ENCODE results near the gene SPO11.
A peak's percentile ranks its signal among the peaks of the same experiment; 100 is the strongest.
"Not testable (repeated sequence)": the region's sequence is repeated elsewhere in the genome, so short reads cannot be mapped to it uniquely, and the experiment has no call there.

SPO11 gene

DNA sequence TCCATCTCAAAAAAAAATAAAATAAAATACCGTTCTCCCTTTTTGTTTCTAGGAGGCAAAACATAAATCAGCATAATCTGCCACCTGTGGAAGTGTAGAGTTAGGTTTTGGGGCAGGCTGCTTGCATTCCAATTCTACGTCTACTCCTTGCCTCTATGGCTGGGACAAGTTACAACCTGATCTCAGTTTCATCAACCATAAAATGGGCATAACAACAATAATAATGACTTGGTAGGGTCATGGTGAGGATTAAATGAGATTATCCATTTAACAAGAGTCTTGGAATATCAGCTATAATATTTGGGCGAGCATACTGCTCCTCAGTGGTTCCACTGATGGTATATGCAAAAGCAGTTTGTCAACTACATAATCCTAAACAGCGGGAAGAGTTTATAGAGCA is 17.8 kb downstream of the SPO11 start:
- DNase-seq, result no peak

DNA sequence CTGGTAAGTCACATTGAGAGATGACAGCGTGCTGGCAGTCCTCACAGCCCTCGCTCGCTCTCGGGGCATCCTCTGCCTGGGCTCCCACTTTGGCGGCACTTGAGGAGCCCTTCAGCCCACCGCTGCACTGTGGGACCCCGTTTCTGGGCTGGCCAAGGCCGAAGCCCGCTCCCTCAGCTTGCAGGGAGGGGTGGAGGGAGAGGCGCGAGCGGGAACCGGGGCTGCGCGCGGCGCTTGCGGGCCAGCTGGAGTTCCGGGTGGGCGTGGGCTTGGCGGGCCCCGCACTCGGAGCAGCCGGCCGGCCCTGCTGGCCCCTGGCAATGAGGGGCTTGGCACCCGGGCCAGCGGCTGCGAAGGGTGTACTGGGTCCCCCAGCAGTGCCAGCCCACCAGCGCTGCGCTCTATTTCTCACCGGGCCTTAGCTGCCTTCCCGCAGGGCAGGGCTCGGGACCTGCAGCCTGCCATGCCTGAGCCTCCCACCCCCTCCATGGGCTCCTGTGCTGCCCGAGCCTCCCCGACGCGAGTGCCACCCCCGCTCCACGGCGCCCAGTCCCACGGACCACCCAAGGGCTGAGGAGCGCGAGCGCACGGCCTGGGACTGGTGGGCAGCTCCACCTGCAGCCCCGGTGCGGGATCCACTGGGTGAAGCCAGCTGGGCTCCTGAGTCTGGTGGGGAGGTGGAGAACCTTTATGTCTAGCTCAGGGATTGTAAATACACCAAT is 18.8 kb downstream of the SPO11 start:
- DNase-seq, result not testable (repeated sequence)

GRCh38 chr20:57348922-57349574 is 19.4 kb downstream of the SPO11 start:
- DNase-seq, result not testable (repeated sequence)

DNA sequence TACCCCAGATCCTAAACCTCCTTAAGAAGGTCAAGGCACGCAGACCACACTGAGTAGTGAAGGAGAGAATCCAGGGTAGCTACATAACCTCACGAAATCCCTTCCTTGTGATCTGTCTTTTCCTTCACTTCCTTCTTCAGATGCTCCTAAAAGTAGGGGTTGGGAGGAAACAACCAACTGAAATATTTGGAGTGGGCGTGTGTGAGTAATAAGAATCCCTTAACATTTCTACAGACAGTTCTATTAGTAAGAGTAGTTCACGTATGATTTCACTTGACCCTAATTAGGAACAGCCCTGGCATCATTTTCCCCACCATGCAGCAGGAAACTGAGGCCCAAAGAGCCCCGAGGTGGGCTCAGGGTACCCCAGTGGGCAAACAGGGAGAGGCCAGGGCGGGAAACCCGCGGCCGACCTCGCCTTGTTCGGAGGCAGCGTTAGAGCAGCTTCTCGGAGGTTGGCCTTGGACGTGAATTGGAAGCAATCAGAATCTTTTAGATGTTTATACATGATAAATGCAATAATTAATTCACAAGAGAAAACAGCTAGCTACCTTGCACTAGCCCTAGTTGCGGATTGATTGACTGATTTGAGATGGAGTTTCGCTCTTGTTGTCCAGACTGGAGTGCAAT is 20.6 kb downstream of the SPO11 start:
- no peak for DNase-seq

GRCh38 chr20:57350726-57351041 is 21.1 kb downstream of the SPO11 start:
- not testable (repeated sequence) for DNase-seq

- DNase-seq, result peak; percentile 17
These were observed 21.6 kb downstream of the SPO11 start, which contains the start of gene RAE1 for GRCh38 chr20:57351042-57351783. Gene RAE1 (plus strand): TSS chr20:57351255. CDS start chr20:57354039, 2,784 bp downstream.

DNA sequence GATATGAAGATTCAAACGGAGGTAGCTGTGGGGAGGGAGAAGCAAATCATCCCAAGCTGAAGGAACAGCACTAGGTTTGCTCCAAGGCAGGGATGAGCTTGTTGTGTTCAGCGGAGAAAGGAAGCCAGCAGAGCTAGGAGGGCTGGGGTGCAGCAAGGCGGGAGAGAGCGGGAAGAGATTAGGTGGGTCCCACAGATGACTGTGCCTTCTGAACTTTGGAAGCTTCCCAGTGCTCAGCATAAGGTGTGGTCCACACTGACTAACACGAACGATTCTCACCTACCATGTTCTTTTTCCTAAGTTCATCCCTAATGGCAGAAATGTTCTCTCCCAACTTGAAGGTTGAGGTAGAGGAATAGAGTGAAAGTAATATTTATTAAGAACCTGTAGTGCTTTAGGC is 22.7 kb downstream of the SPO11 start:
- DNase-seq, result no peak

DNA sequence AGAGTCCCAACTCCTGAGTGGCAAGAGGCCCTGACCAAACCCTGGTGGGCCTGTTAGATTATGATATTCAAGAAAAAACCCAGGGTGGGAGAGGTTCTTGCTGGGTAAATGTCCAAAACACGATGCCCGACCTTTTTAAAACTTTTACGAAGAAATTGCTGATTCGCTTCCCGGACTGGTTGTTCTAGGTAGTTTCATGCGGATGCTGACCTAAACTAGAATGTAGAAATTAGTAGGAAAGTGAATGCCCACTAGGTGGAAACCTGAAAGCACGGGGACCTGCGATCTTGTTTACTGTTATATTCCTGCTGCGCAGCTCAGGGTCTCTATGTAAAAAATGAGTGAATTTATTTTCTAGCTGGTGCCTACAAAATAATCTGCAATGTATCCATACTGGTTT is 23.7 kb downstream of the SPO11 start:
- no peak for DNase-seq

DNA sequence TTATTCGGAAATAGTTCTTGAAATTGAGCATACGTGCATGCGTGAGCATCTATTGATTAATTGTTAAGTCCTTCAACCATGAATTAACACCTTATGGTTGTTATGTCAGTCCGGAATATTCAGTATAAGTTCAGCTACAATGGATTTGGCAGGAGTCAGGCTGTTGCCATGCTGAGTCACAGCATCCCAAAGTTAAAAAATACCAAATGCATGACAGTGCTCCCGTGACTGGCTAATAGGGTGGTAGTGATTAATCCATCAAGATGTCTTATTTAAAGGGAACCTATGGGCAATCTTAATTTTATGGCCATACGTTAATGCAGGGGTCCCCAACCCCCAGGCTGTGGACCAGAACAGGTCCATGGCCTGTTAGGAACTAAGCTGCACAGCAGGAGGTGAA is 31.9 kb downstream of the SPO11 start:
- DNase-seq, result no peak

GRCh38 chr20:57364451-57364850 is 34.8 kb downstream of the SPO11 start:
- DNase-seq, result no peak

DNA sequence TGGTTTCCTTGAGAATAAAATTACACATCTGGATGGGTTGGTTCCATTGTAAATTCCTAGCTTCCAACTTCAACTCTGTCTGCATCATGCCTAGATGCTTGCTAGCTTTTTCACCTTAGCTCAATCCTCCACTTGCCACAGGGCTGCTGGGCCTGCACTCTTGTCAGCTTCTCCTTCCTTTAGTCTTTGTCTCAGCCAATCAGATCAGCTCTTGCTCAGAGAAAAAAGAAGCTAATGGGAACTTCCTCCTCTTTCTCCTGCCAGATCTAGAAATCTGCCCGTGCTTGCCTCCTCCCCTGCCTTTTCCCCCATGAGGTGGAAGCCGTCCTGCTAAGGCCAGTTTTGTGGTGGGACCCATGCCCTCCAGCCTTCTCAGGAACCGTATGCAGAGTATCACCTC is 40.0 kb downstream of the SPO11 start:
- no peak for DNase-seq

DNA sequence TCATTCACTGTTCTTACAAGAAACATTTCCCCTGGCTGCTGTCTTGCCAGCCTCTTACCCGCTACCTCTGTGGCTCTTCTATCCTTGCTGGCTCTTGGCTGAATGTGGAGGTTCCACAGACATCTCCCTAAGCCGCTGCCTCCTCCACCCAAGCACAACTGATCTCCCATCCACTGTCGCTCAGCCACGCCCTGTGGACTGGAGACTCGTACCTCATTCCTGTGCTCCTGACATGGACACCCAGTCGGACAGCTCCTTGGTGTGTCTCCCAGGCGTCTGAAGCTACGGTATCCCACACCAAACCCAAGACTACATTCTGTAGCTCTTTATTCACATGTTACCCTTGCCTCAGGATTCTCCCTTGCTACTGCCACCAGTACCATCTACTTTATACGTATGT is 40.7 kb downstream of the SPO11 start:
- no peak for DNase-seq

- DNase-seq, result no peak
These were observed 41.8 kb downstream of the SPO11 start for GRCh38 chr20:57371363-57371762.

DNA sequence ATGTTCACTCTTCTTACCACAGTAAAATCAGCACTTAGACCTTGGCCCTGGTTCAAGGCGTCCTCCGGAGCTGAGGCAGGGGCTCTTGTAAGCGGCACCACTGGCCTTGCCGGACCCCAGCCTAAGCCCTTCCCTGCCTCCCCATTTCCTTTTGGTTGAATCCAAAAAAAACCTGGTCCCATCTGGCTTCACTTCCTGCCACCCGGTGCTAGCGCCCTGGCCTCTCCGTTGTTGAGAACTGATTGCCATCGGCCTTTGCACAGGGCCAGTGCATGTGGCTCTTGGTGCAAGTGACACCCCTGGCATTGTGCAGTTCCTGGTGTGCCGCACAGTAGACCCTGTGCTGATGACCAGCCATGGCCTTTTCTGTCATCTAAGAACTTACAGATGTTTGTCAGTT is 42.6 kb downstream of the SPO11 start:
- DNase-seq, result no peak

GRCh38 chr20:57372581-57373350 is 43.2 kb downstream of the SPO11 start:
- no peak for DNase-seq

GRCh38 chr20:57374343-57374930 is 44.8 kb downstream of the SPO11 start:
- no peak for DNase-seq

GRCh38 chr20:57374931-57375651 is 45.5 kb downstream of the SPO11 start:
- DNase-seq, result no peak

DNA sequence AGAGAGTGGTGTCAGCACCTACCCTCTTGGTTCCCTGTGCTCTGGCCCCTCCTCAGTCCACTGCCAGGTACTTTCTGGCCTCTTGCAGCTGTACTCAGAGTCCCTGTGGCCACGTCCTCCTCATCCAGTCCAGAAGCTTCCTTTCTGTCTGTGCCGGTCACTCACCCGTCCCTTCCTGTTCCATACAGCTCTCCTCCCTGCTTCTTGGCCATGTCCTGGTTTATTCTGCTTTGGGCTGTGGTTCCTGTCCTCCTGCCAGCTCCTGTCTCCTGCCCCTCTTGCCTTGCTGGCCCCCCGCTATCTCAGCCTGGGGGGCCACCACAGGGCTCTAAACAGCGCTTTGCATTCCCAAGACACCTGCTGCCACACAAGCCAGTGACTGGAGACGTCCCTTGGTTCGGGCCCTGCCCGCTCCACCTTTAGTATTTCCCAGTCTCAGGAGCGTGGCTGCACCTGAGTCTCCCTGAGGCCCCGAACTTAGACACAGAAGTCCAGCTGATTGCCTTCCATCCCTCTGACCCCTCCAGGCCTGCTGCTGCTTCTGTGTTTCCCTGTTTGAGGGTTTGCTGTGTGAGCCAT is 46.1 kb downstream of the SPO11 start:
- no peak for DNase-seq

GRCh38 chr20:57377350-57377749 is 47.7 kb downstream of the SPO11 start:
- DNase-seq, result no peak

DNA sequence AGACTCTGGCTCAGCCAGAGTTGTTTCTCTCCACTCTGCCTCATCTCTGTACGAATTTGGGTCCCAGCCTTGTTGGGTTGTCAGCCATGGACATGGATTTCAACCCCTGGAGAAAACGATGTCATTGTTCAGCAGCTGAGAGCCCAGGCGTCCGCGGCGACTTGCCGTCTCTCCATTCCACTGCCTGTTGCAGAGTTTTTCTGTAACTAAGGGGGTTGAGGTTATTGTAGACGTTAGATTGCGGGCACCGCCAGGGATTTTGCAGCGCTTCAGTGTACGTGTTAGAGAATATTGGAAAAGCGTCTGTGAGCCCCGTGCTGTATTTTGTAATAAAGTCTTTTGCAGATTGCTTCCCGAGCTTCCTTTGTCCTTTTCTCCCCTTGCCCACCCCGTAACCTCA is 48.5 kb downstream of the SPO11 start:
- no peak for DNase-seq

GRCh38 chr20:57378646-57379262 is 49.2 kb downstream of the SPO11 start:
- DNase-seq, result no peak
